Mucosa of descending colon (tissue), 3 donors: ENCODE measurements around the gene CCDC83. TPM values are rescaled to one million over a fixed set of nuclear protein-coding genes. Genes with fewer than 3 reads are reported as not detected.
"Not testable (repeated sequence)": the region's sequence is repeated elsewhere in the genome, so short reads cannot be mapped to it uniquely, and the experiment has no call there.

Experiments used
- ATAC-seq: fragments of 200-7000 bp; cut with Tn5 transposase; one replicate; pipeline ENCODE4 v1.9.1; 2020; ENCODE audit warnings: mild to moderate bottlenecking, moderate library complexity
- DNase-seq, 3 donors: peaks; one replicate each; pipeline ENCODE4 v3.0.0-alpha.2; 2020
- H3K36me3 ChIP-seq: fragments of 200-600 bp; one replicate; pipeline ENCODE4 v1.8.0; 2021; ENCODE audit warnings: low read depth, mild to moderate bottlenecking
- H3K4me1 ChIP-seq: fragments of 200-600 bp; one replicate; pipeline ENCODE4 v1.8.0; 2021; ENCODE audit warnings: low read depth, mild to moderate bottlenecking
- H3K4me3 ChIP-seq: fragments of 200-600 bp; one replicate; pipeline ENCODE4 v1.8.0; 2021; ENCODE audit warnings: mild to moderate bottlenecking
- H3K9me3 ChIP-seq: fragments of 200-600 bp; one replicate; pipeline ENCODE4 v1.8.0; 2021; ENCODE audit warnings: mild to moderate bottlenecking
- intact Hi-C, 2 donors: fragments of 100-400 bp; cut with DNase I in 1 of 2; cut with micrococcal nuclease in 1 of 2; formaldehyde crosslinking; loops; one replicate each; pipeline versions ENCODE4 v1.11.0 to v1.11.1; 2022; cut with DNase I, micrococcal nuclease
- total RNA-seq, 3 donors: library from RNA; stranded (reverse); fragmentation: NEBNext Ultra II Directional in 2 of 3; extraction: Animal tissue kit (Norgen Biotek cat#: 25700) in 2 of 3; gene quantifications; one replicate each; pipeline versions ENCODE4 v1.2.1 to v1.2.4, GENCODE V29; 2021 to 2023
- TF ChIP-seq, protein P1 (sequence below): fragments of 200-600 bp; IDR thresholded peaks from one replicate; pipeline ENCODE4 v1.8.0; 2022; ENCODE audit warnings: antibody characterized with exemption, mild to moderate bottlenecking
- donor health status: DM: no; HTN: no; CAD: no; lungs with moderate emphysema.
- donor health status: DM: no; HTN: no; CAD: no.
- donor health status: DM: no; HTN: yes; CAD: no.

The CCDC83 gene
- total RNA-seq, 3 donors from 2014 or later: not detected

DNA sequence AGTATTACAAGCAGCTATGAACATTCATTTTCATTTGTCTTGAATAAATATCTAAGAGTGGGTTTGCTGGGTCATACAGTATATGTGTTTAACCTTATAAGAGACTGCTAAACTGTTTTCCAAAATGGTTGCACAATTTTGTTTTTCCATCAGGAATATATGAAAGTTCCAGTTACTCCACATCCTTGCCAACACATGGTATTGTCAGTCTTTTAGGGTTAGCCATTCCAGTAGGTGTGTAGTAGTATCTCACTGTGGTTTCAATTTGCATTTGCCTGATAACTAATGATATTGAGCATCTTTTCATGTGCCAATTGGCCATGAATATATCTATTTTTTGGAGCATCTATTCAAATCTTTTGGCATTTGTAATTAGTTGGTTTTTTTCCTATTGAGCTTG, 7.7 kb upstream of the CCDC83 start:
- Histone ChIP-seq H3K36me3 (no peaks in the 10 kb centered on the region), H3K9me3 (no peaks in the 10 kb centered on the region), H3K4me1 (no peaks in the 10 kb centered on the region), H3K4me3 (no peak overlapping the region)
- intact Hi-C loops: no loop called here
- no peak for ATAC-seq
- DNase-seq: no peak
- TF ChIP-seq, protein P1, sequence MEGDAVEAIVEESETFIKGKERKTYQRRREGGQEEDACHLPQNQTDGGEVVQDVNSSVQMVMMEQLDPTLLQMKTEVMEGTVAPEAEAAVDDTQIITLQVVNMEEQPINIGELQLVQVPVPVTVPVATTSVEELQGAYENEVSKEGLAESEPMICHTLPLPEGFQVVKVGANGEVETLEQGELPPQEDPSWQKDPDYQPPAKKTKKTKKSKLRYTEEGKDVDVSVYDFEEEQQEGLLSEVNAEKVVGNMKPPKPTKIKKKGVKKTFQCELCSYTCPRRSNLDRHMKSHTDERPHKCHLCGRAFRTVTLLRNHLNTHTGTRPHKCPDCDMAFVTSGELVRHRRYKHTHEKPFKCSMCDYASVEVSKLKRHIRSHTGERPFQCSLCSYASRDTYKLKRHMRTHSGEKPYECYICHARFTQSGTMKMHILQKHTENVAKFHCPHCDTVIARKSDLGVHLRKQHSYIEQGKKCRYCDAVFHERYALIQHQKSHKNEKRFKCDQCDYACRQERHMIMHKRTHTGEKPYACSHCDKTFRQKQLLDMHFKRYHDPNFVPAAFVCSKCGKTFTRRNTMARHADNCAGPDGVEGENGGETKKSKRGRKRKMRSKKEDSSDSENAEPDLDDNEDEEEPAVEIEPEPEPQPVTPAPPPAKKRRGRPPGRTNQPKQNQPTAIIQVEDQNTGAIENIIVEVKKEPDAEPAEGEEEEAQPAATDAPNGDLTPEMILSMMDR: no peak

DNA sequence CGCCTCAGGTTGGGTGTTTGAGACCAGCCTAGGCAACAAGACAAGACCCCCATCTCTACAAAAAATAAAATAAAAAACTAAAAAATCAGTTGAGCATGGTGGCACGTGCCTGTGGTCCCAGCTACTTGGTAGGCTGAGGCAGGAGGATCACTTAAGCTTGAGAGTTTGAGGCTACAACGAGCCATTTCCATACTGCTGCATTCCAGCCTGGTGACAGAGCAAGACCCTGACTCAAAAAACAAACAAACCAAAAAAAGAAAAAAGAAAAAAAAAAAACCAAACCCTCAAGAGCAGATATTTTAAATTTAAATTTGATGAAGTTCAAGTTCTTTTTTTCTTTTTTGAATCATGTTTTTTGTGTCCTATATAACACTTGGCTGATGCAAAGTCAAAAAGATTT, 7.2 kb upstream of the CCDC83 start:
- intact Hi-C loops: no loop called here
- DNase-seq (no peak), ATAC-seq (no peak)
- Histone ChIP-seq H3K4me1 (no peaks in the 10 kb centered on the region), H3K36me3 (no peaks in the 10 kb centered on the region), H3K9me3 (no peaks in the 10 kb centered on the region), H3K4me3 (no peak overlapping the region)
- TF ChIP-seq, protein P1: no peak

DNA sequence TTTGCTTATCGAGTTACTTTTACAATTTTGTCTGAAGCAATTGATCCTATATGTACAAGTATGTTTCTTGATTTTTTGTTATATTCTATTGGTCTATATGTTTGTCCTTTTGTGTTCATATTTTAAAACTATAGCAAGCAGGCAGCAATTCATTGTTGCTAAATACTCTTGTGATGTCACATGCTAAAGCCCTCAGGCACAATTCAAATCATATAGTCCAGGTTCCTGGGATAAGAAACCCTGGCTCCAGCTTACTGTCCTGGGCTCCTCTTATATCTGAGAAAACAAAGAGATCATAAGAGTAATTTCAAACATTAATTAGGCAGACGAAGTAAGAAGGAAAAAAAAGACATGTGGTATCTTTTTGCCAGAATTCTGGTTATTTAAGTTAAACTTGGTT, 6.6 kb upstream of the CCDC83 start:
- TF ChIP-seq, protein P1: no peak
- Histone ChIP-seq H3K36me3 (no peaks in the 10 kb centered on the region), H3K9me3 (no peaks in the 10 kb centered on the region), H3K4me1 (no peaks in the 10 kb centered on the region), H3K4me3 (no peak overlapping the region)
- no peak for DNase-seq
- ATAC-seq: no peak
- intact Hi-C loops: no loop called here

DNA sequence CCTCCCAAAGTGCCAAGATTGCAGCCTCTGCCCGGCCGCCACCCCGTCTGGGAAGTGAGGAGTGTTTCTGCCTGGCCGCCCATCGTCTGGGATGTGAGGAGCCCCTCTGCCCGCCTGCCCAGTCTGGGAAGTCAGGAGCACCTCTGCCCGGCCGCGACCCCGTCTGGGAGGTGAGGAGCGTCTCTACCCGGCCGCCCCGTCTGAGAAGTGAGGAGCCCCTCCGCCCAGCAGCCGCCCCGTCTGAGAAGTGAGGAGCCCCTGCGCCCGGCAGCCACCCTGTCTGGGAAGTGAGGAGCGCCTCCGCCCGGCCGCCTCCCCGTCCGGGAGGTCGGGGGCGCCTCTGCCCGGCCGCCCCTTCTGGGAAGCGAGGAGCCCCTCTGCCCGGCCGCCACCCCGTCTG, 2.4 kb upstream of the CCDC83 start:
- not testable (repeated sequence) for H3K9me3 ChIP-seq, H3K4me3 ChIP-seq, H3K36me3 ChIP-seq, ATAC-seq, H3K4me1 ChIP-seq, DNase-seq
- intact Hi-C loops: loop anchor here in 1 of 2 donors (10.0 kb wide), 1 partner anchor 362 kb away; no protein-coding TSS in a partner anchor

DNA sequence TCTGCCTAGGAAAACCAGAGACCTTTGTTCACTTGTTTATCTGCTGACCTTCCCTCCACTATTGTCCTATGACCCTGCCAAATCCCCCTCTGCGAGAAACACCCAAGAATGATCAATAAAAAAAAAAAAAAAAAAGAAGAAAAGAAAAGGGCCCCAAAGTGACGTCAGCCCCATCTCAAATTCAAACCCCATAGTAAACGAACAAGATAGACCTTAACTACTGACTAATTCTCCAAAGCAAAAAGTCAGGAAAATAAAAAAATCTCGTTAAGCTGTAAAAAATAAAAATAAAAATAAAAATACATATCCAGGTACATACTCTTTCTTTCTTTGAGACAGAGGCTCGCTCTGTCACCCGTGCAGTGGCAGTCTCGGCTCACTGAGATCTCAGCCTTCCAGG, 1.6 kb upstream of the CCDC83 start:
- H3K4me3 ChIP-seq, DNase-seq, H3K9me3 ChIP-seq, H3K36me3 ChIP-seq, H3K4me1 ChIP-seq, ATAC-seq: not testable (repeated sequence)
- intact Hi-C loops: loop anchor here in 1 of 2 donors (10.0 kb wide), 1 partner anchor 361 kb away; no protein-coding TSS in a partner anchor

DNA sequence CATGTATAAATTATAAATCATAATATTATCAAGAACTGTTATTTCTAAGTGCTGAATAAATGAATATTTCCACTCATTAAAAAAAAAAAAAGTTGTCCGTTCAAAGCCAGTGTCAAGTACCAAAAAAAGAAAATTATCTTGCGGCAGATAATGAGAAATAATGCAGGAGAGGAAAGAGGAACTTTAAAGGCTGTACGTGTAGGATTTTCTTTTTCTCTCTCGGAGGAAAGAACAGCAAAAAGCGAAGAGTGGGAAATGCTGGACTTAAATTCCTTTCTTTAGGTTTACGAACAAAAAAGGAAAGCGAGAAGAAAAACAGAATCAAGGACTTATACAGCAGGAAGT, 999 bp upstream of the CCDC83 start:
- H3K4me1 ChIP-seq: peaks cover 7% of the 10 kb centered on the region
- intact Hi-C loops: loop anchor here in 1 of 2 donors (10.0 kb wide), 1 partner anchor 361 kb away; no protein-coding TSS in a partner anchor
- DNase-seq: no peak
- no peaks in the 10 kb centered on the region for H3K36me3 ChIP-seq
- no peak overlapping the region for H3K4me3 ChIP-seq
- TF ChIP-seq, protein P1: no peak
- no peak for ATAC-seq
- H3K9me3 ChIP-seq: no peaks in the 10 kb centered on the region
